Calu3 (cell line): ENCODE measurements around the gene ATP5F1A. TPM values are rescaled to one million over a fixed set of nuclear protein-coding genes. Genes with fewer than 3 reads are reported as not detected.

Experiments used
- BruUV-seq: library from RNA; stranded (reverse); fragments of 400-500 nt; replicated peaks from 2 replicates; lab custom pipeline; 2021; lab: Mats Ljungman, UMichigan
- CTCF ChIA-PET: fragments of 300-600 bp; sonication (Branson Sonifier 250); formaldehyde crosslinking; loops from one replicate; lab custom pipeline; 2022; ENCODE audit warnings: antibody characterized with exemption; lab: Charles Lee
- DNase-seq: peaks from one replicate; pipeline ENCODE4 v3.0.0; 2022
- H3K27ac Mint-ChIP-seq: one replicate; pipeline ENCODE4 v1.8.0; 2022; ENCODE audit warnings: mixed read lengths; ENCODE audit not compliant: unreplicated experiment
- H3K27me3 Mint-ChIP-seq: one replicate; pipeline ENCODE4 v1.8.0; 2022; ENCODE audit warnings: mixed read lengths; ENCODE audit not compliant: unreplicated experiment
- H3K36me3 Mint-ChIP-seq: one replicate; pipeline ENCODE4 v1.8.0; 2022; ENCODE audit warnings: mild to moderate bottlenecking, moderate library complexity, mixed read lengths; ENCODE audit not compliant: insufficient read depth, unreplicated experiment
- H3K4me1 Mint-ChIP-seq: one replicate; pipeline ENCODE4 v1.8.0; 2022; ENCODE audit warnings: mild to moderate bottlenecking, low read depth, mixed read lengths; ENCODE audit not compliant: unreplicated experiment
- H3K4me3 Mint-ChIP-seq: one replicate; pipeline ENCODE4 v1.8.0; 2022; ENCODE audit warnings: mild to moderate bottlenecking, low read depth, moderate library complexity, mixed read lengths; ENCODE audit not compliant: unreplicated experiment
- H3K9me3 Mint-ChIP-seq: one replicate; pipeline ENCODE4 v1.8.0; 2022; ENCODE audit warnings: low read depth, mixed read lengths; ENCODE audit not compliant: unreplicated experiment
- intact Hi-C: fragments of 100-400 bp; cut with micrococcal nuclease; formaldehyde crosslinking; loops from one replicate; pipeline ENCODE4 v1.10.0; 2022; ENCODE audit not compliant: unreplicated experiment
- total RNA-seq: library from RNA; stranded (reverse); gene quantifications from 2 replicates; pipeline ENCODE4 v1.2.3, GENCODE V29; 2022
- TF ChIP-seq, protein P1 (sequence below): fragments of 200-600 bp; IDR thresholded peaks from one replicate; pipeline ENCODE4 v1.8.0; 2022; ENCODE audit warnings: antibody characterized with exemption; ENCODE audit not compliant: unreplicated experiment

The ATP5F1A gene
- total RNA-seq, 1 experiment from 2014 or later: 358 TPM

DNA sequence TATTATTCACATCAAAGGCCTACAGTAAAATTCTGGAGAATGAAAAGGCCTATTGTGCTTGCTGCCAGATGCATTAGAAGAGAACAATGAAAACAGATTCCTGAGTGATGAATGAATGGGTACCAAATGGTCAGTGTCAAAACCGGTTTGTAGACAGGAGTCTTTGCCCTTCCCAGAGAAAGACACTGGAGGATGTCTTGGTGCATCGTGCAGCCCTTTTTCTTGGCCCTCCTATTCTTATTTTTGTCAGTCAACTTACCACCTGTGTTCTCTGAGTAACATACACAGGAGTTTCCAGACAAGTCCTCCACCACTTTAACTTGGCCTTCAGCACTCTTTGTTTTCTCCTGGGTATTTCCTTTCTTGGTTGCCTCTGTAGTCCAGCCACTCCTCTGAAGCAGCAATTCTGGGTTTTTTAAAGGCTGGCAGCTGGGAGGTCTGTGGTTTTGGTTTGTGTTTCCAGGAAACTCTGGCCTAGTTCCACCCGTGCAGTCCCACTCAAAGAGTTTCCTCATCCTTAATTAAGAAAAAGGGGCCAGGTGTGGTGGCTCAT lies 55.4 kb downstream of the ATP5F1A start:
- TF ChIP-seq, protein P1, sequence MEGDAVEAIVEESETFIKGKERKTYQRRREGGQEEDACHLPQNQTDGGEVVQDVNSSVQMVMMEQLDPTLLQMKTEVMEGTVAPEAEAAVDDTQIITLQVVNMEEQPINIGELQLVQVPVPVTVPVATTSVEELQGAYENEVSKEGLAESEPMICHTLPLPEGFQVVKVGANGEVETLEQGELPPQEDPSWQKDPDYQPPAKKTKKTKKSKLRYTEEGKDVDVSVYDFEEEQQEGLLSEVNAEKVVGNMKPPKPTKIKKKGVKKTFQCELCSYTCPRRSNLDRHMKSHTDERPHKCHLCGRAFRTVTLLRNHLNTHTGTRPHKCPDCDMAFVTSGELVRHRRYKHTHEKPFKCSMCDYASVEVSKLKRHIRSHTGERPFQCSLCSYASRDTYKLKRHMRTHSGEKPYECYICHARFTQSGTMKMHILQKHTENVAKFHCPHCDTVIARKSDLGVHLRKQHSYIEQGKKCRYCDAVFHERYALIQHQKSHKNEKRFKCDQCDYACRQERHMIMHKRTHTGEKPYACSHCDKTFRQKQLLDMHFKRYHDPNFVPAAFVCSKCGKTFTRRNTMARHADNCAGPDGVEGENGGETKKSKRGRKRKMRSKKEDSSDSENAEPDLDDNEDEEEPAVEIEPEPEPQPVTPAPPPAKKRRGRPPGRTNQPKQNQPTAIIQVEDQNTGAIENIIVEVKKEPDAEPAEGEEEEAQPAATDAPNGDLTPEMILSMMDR: no peak
- Mint-ChIP-seq H3K27me3 (no peaks in the 10 kb centered on the region), H3K4me3 (no peak overlapping the region), H3K9me3 (no peaks in the 10 kb centered on the region), H3K4me1 (peaks cover 26% of the 10 kb centered on the region), H3K36me3 (no peaks in the 10 kb centered on the region), H3K27ac (peak overlapping the region; percentile 4)
- no TSS peak for BruUV-seq
- DNase-seq: no peak
- intact Hi-C loops: no loop called here
- CTCF ChIA-PET: interaction anchor here (0.6 kb wide), 1 partner anchor 50 kb away, joined by 3 read pairs; no protein-coding TSS in a partner anchor

DNA sequence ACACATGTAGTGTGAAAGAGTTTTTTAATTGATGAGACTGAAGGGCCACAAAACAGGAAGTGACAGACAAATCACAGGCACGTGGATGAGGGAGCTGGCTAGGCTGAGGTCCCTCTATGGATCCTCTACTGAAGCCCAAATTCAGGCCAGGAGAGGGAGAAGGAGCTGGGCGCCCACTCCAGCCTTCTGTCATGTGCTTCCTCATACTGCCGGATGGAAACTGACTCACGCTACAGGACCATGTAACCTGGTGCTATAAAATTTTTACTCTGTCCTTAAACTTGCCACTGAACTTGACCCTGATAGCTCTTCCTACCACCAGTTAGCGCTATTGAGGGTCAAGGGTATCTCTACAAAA lies 57.4 kb downstream of the ATP5F1A start:
- H3K9me3 Mint-ChIP-seq: no peaks in the 10 kb centered on the region
- no peaks in the 10 kb centered on the region for H3K36me3 Mint-ChIP-seq
- no TSS peak for BruUV-seq
- H3K27ac Mint-ChIP-seq: no peak overlapping the region
- H3K4me3 Mint-ChIP-seq: no peak overlapping the region
- CTCF ChIA-PET: no interaction called here
- intact Hi-C loops: no loop called here
- H3K4me1 Mint-ChIP-seq: peaks cover 26% of the 10 kb centered on the region
- DNase-seq: no peak
- no peaks in the 10 kb centered on the region for H3K27me3 Mint-ChIP-seq
- TF ChIP-seq, protein P1: no peak

DNA sequence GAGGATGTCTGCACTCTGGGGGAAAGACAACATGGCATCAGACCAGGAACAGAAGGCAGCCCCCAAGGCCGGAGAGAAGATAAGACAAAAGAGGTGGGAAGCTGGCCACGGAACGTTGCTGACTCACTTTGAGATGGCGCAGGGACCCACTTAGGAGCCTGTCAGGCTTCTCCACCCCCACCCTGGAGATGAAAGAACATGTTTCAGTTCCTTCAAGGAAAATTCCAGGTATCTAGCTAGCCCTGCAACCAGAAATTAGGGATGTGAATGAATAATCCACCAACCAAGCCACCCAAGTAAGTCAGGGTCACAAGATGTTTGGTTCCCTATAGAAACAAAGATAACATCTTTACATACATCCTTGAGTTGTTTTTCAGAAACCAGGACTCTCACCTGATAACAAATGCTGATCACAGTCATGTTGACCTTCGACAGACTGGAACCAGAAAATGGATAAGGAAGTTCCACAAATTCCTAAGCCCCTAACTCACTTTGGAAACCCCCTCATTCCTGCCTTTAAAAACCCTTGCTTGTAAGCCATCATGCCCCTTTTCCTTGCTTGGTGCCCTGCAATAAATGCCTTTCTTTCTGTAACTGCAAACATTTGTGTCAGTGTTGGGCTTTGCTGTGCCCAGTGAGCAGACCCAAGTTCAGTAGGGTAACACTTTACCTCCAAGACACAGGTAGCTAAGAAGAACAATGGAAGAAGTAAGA lies 57.9 kb downstream of the ATP5F1A start:
- no peak for DNase-seq
- intact Hi-C loops: no loop called here
- Mint-ChIP-seq H3K9me3 (no peaks in the 10 kb centered on the region), H3K36me3 (no peaks in the 10 kb centered on the region), H3K27me3 (no peaks in the 10 kb centered on the region), H3K4me1 (peaks cover 26% of the 10 kb centered on the region), H3K4me3 (no peak overlapping the region), H3K27ac (no peak overlapping the region)
- BruUV-seq: no TSS peak
- TF ChIP-seq, protein P1: no peak
- CTCF ChIA-PET: no interaction called here

DNA sequence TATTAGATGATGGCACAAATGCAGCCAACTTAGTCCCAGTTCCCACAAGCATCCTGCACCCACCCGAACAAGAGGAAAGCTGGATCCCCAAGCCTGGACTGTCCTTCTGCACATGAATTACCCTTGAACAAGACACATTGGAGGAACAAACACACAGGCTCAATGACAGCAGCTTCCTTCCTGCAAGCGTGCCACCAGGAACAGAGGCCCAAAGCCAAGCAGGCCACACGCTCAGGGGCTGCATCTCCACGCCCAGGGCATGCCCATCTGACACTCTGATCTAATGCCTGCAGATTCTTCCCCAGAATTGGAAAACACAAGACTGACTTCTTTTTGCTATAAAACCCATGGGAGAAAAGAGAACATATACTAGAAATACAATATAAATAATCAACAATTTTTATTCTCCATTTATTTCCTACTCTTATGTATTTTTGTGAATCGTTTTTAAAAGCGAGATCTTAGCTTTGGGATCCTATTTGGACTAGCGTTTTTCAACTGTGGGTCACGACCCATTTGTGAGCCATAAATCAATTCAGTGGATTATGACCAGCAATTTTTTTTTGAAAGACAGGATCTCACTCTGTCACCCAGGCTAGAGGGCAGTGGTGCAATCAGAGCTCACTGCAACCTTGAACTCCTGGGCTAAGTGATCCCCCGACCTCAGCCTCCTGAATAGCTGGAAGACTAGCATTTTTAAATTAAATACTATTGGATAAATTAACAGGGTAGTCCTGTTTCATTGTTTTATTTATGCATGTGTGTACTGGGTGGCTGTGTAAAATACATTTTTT lies 60.4 kb downstream of the ATP5F1A start:
- Mint-ChIP-seq H3K4me3 (no peak overlapping the region), H3K27ac (no peak overlapping the region), H3K9me3 (no peaks in the 10 kb centered on the region), H3K27me3 (no peaks in the 10 kb centered on the region), H3K36me3 (no peaks in the 10 kb centered on the region), H3K4me1 (peaks cover 18% of the 10 kb centered on the region)
- TF ChIP-seq, protein P1: no peak
- CTCF ChIA-PET: no interaction called here
- no peak for DNase-seq
- intact Hi-C loops: no loop called here
- no TSS peak for BruUV-seq
